ENCODE data around the gene FTSJ3.

The FTSJ3 gene

GRCh38 chr17:63804328-63804727 lies 23.1 kb downstream of the FTSJ3 start:
- H3K4me1 ChIP-seq (ENCODE audit: control insufficient read depth, insufficient read depth, low read length) = no peaks in the 10 kb centered on the region
- H3K27ac ChIP-seq (ENCODE audit: extremely low read depth, low read depth, low read length) = no peak overlapping the region
- no peak overlapping the region for H3K4me3 ChIP-seq (ENCODE audit: low read depth, low read length)
- POLR2A ChIA-PET = interaction anchor here (1.2 to 3.0 kb wide), 3 partner anchors 22 to 62 kb away, joined by 3 to 9 read pairs (median 3); partner anchors contain the start of genes CCDC47 and DDX42
- CTCF ChIA-PET = interaction anchor here (0.5 to 1.7 kb wide), 8 partner anchors 9 to 328 kb away, joined by 3 to 7 read pairs (median 4); no protein-coding TSS in a partner anchor
- no peak for TF ChIP-seq SP7 (tag by site-specific recombination; IDR thresholded peaks at IDR 0.05)
- peaks cover 94 to 98% of the 10 kb centered on the region in 2 experiments for H3K36me3 ChIP-seq (ENCODE audit: control insufficient read depth in 2 of 2, insufficient read depth in 1 of 2, low read length in 2 of 2)
- H3K9me3 ChIP-seq (ENCODE audit: control insufficient read depth, insufficient read depth, low read depth, low read length) = no peaks in the 10 kb centered on the region

GRCh38 chr17:63800783-63801182 lies 26.7 kb downstream of the FTSJ3 start:
- no peak overlapping the region for H3K4me3 ChIP-seq (ENCODE audit: low read depth, low read length)
- CTCF ChIA-PET = interaction anchor here (0.9 to 1.0 kb wide), 2 partner anchors 10 to 16 kb away, joined by 3 to 5 read pairs; no protein-coding TSS in a partner anchor
- TF ChIP-seq WT1 (tag by site-specific recombination; IDR thresholded peaks at IDR 0.05) (no peak), SCRT1 (tag by site-specific recombination; IDR thresholded peaks at IDR 0.05; ENCODE audit: borderline replicate concordance) (no peak), PRDM1 (tag by site-specific recombination; IDR thresholded peaks at IDR 0.05) (peak; percentile 90), ZBTB26 (tag by site-specific recombination; optimal IDR thresholded peaks at IDR 0.05) (no peak), ZNF704 (tag by site-specific recombination; IDR thresholded peaks at IDR 0.05) (no peak), ZNF366 (tag by site-specific recombination; conservative IDR thresholded peaks at IDR 0.05) (peak; percentile 82)
- H3K4me1 ChIP-seq (ENCODE audit: control insufficient read depth, insufficient read depth, low read length) = no peaks in the 10 kb centered on the region
- no peak overlapping the region for H3K27ac ChIP-seq (ENCODE audit: extremely low read depth, low read depth, low read length)
- POLR2A ChIA-PET = no interaction called here
- H3K9me3 ChIP-seq (ENCODE audit: control insufficient read depth, insufficient read depth, low read depth, low read length) = no peaks in the 10 kb centered on the region
- H3K36me3 ChIP-seq (ENCODE audit: control insufficient read depth in 2 of 2, insufficient read depth in 1 of 2, low read length in 2 of 2) = peaks cover 95 to 99% of the 10 kb centered on the region in 2 experiments

- Histone ChIP-seq H3K4me1 (ENCODE audit: control insufficient read depth, insufficient read depth, low read length) (no peaks in the 10 kb centered on the region), H3K27ac (ENCODE audit: extremely low read depth, low read depth, low read length) (no peak overlapping the region), H3K4me3 (ENCODE audit: low read depth, low read length) (no peak overlapping the region), H3K36me3 (ENCODE audit: control insufficient read depth in 2 of 2, insufficient read depth in 1 of 2, low read length in 2 of 2) (peaks cover 96 to 100% of the 10 kb centered on the region in 2 experiments), H3K9me3 (ENCODE audit: control insufficient read depth, insufficient read depth, low read depth, low read length) (no peaks in the 10 kb centered on the region)
- TF ChIP-seq ZNF529 (tag by site-specific recombination; IDR thresholded peaks at IDR 0.05; ENCODE audit: insufficient replicate concordance) (no peak), ZNF223 (tag by site-specific recombination; IDR thresholded peaks at IDR 0.05) (no peak), ZNF843 (tag by site-specific recombination; IDR thresholded peaks at IDR 0.05) (no peak), GLI4 (tag by site-specific recombination; IDR thresholded peaks at IDR 0.05) (no peak), ZNF302 (tag by site-specific recombination; IDR thresholded peaks at IDR 0.05; ENCODE audit: low read depth) (no peak), SETDB1 (IDR thresholded peaks at IDR 0.05; ENCODE audit: insufficient read length, low read length) (no peak), ZBTB6 (tag by site-specific recombination; IDR thresholded peaks at IDR 0.05) (no peak), ZNF362 (tag by site-specific recombination; IDR thresholded peaks at IDR 0.05) (no peak), ZNF214 (tag by site-specific recombination; IDR thresholded peaks at IDR 0.05; ENCODE audit: borderline replicate concordance) (no peak), OSR2 (tag by site-specific recombination; IDR thresholded peaks at IDR 0.05) (no peak), ZFP3 (tag by site-specific recombination; IDR thresholded peaks at IDR 0.05; ENCODE audit: low read depth) (no peak), ZSCAN23 (tag by site-specific recombination; IDR thresholded peaks at IDR 0.05) (no peak), ZNF707 (tag by site-specific recombination; IDR thresholded peaks at IDR 0.05) (no peak), ZNF791 (tag by site-specific recombination; IDR thresholded peaks at IDR 0.05) (no peak), BCL6B (tag by site-specific recombination; IDR thresholded peaks at IDR 0.05) (no peak), PRDM1 (tag by site-specific recombination; IDR thresholded peaks at IDR 0.05) (no peak), ZNF580 (tag by site-specific recombination; IDR thresholded peaks at IDR 0.05) (no peak), YY2 (tag by site-specific recombination; IDR thresholded peaks at IDR 0.05) (no peak), ZNF132 (tag by site-specific recombination; IDR thresholded peaks at IDR 0.05; ENCODE audit: borderline replicate concordance) (no peak), ZNF664 (tag by site-specific recombination; IDR thresholded peaks at IDR 0.05) (no peak)
- CTCF ChIA-PET = interaction anchor here (0.6 to 1.2 kb wide), 3 partner anchors 9 to 86 kb away, joined by 3 to 4 read pairs (median 3); no protein-coding TSS in a partner anchor
- POLR2A ChIA-PET = interaction anchor here (1.0 kb wide), 1 partner anchor 25 kb away, joined by 4 read pairs; the partner anchor contains the start of genes CCDC47 and DDX42
Measured at GRCh38 chr17:63798572-63799106, 28.8 kb downstream of the FTSJ3 start.

All from HEK293 (cell line).